GM12892 (cell line): ENCODE data around the gene ASCC1.

ENCODE experiments used
- DNase-seq: peaks from one replicate; pipeline ENCODE4 v3.0.0; 2011; ENCODE audit not compliant: insufficient read length
- FAIRE-seq: peaks from 2 replicates; lab custom pipeline; 2011; peaks lifted over from hg19 to GRCh38; lab: Jason Lieb, UNC
- POLR2A ChIP-seq: IDR thresholded peaks from 2 replicates; pipeline ENCODE4 v1.6.1; 2011; ENCODE audit warnings: low read depth, low read length, control low read depth
- POLR2AphosphoS5 ChIP-seq: IDR thresholded peaks from 2 replicates; pipeline ENCODE4 v1.6.1; 2011; ENCODE audit warnings: low read depth, low read length, control low read depth
- TAF1 ChIP-seq: IDR thresholded peaks from 2 replicates; pipeline ENCODE4 v1.6.1; 2011; ENCODE audit warnings: low read depth, mild to moderate bottlenecking, control low read depth, low read length, borderline replicate concordance

ASCC1 gene

GRCh38 chr10:72206511-72207229 lies 9.4 kb downstream of the ASCC1 start:
- TF ChIP-seq POLR2AphosphoS5 (no peak), TAF1 (no peak), POLR2A (no peak)
- DNase-seq (no peak), FAIRE-seq (no peak)

- no peak for DNase-seq
- no peak for TF ChIP-seq POLR2AphosphoS5
- FAIRE-seq = no peak
Observed at GRCh38 chr10:72204724-72205123, 11.4 kb downstream of the ASCC1 start.

GRCh38 chr10:72204296-72204695 lies 11.8 kb downstream of the ASCC1 start:
- FAIRE-seq (no peak), DNase-seq (no peak)
- no peak for TF ChIP-seq POLR2A
- no peak for TF ChIP-seq POLR2AphosphoS5
- TF ChIP-seq TAF1 = no peak

GRCh38 chr10:72201293-72201692 lies 14.8 kb downstream of the ASCC1 start:
- FAIRE-seq = no peak
- DNase-seq = no peak
- no peak for TF ChIP-seq POLR2AphosphoS5
- no peak for TF ChIP-seq TAF1
- no peak for TF ChIP-seq POLR2A

GRCh38 chr10:72200883-72201282 lies 15.2 kb downstream of the ASCC1 start:
- FAIRE-seq (no peak), DNase-seq (no peak)
- TF ChIP-seq POLR2AphosphoS5 (no peak), TAF1 (no peak), POLR2A (no peak)

- TF ChIP-seq TAF1 = no peak
- TF ChIP-seq POLR2AphosphoS5 = no peak
- no peak for TF ChIP-seq POLR2A
- FAIRE-seq (no peak), DNase-seq (no peak)
Observed at GRCh38 chr10:72194949-72195348, 21.1 kb downstream of the ASCC1 start.

- no peak for TF ChIP-seq TAF1
- TF ChIP-seq POLR2AphosphoS5 = no peak
- DNase-seq (no peak), FAIRE-seq (no peak)
Observed at GRCh38 chr10:72186982-72187330, 29.1 kb downstream of the ASCC1 start.

- TF ChIP-seq POLR2AphosphoS5 (no peak), TAF1 (no peak), POLR2A (no peak)
- DNase-seq (no peak), FAIRE-seq (no peak)
Observed at GRCh38 chr10:72186258-72186981, 29.7 kb downstream of the ASCC1 start.

GRCh38 chr10:72184156-72184555 lies 31.9 kb downstream of the ASCC1 start:
- no peak for FAIRE-seq
- TF ChIP-seq POLR2AphosphoS5 = no peak
- TF ChIP-seq POLR2A = no peak
- no peak for TF ChIP-seq TAF1
- no peak for DNase-seq

- FAIRE-seq (no peak), DNase-seq (no peak)
- no peak for TF ChIP-seq POLR2A
- TF ChIP-seq POLR2AphosphoS5 = no peak
- no peak for TF ChIP-seq TAF1
Observed at GRCh38 chr10:72177454-72177853, 38.6 kb downstream of the ASCC1 start.

GRCh38 chr10:72176701-72177100 lies 39.4 kb downstream of the ASCC1 start:
- no peak for DNase-seq
- no peak for TF ChIP-seq TAF1
- no peak for FAIRE-seq

- TF ChIP-seq TAF1 = no peak
- no peak for TF ChIP-seq POLR2A
- no peak for TF ChIP-seq POLR2AphosphoS5
- DNase-seq = no peak
- peak; percentile 77 for FAIRE-seq
Observed at GRCh38 chr10:72175149-72175548, 40.9 kb downstream of the ASCC1 start.

- FAIRE-seq = no peak
- no peak for DNase-seq
- TF ChIP-seq POLR2A = no peak
Observed at GRCh38 chr10:72174297-72174662, 41.8 kb downstream of the ASCC1 start.
